ENCODE data around the gene NEURL1. TPM values are rescaled to one million over a fixed set of nuclear protein-coding genes. Genes with fewer than 3 reads are reported as not detected.

The NEURL1 gene
- total and polyA plus RNA-seq, 3 experiments from 2014 or later: 0.69 to 1.6 (median 1.5) TPM

- Histone ChIP-seq H3K27ac (ENCODE audit: low read depth, low read length) (no peak overlapping the region), H3K4me1 (ENCODE audit: insufficient read depth, low read length) (peaks cover 21% of the 10 kb centered on the region), H3K27me3 (ENCODE audit: insufficient read depth, low read length, poor library complexity, severe bottlenecking) (no peaks in the 10 kb centered on the region), H3K36me3 (ENCODE audit: insufficient read depth, low read length) (no peaks in the 10 kb centered on the region), H3K9me3 (ENCODE audit: low read length) (no peaks in the 10 kb centered on the region), H3K4me3 (ENCODE audit: low read length) (no peak overlapping the region)
- DNase-seq: no peak
- H3K9me3 Mint-ChIP-seq: peaks cover 0 to 2% (median 0%) of the 10 kb centered on the region in 5 donors
- CTCF ChIA-PET: interaction anchor here (1.9 kb wide), 1 partner anchor 15 kb away, joined by 6 read pairs; no protein-coding TSS in a partner anchor
- H3K27ac Mint-ChIP-seq: peak overlapping the region in 3 of 8 donors; percentile 32 to 65 (median 51)
- no peak overlapping the region for H3K4me3 Mint-ChIP-seq
- no peaks in the 10 kb centered on the region for H3K36me3 Mint-ChIP-seq
- H3K4me1 Mint-ChIP-seq: peaks cover 34 to 50% (median 35%) of the 10 kb centered on the region in 3 donors
- H3K27me3 Mint-ChIP-seq: no peaks in the 10 kb centered on the region
- POLR2A ChIA-PET: no interaction called here
Observed at GRCh38 chr10:103466734-103467133, 26.8 kb upstream of the NEURL1 start.

- POLR2A ChIA-PET: no interaction called here
Observed at GRCh38 chr10:103467406-103467805, 26.1 kb upstream of the NEURL1 start.

GRCh38 chr10:103469201-103469600, 24.3 kb upstream of the NEURL1 start:
- no peaks in the 10 kb centered on the region for H3K27me3 ChIP-seq (ENCODE audit: insufficient read depth, low read length, poor library complexity, severe bottlenecking)
- H3K9me3 Mint-ChIP-seq: no peaks in the 10 kb centered on the region
- no peak for DNase-seq
- H3K4me3 Mint-ChIP-seq: peak overlapping the region in 1 of 7 donors; percentile 24
- ChIA-PET CTCF (interaction anchor here (0.9 to 1.5 kb wide), 2 partner anchors 16 to 17 kb away, joined by 3 to 4 read pairs; partner anchors contain the start of gene CALHM2), POLR2A (interaction anchor here (4.5 kb wide), 1 partner anchor 18 kb away, joined by 25 read pairs; the partner anchor contains the start of gene CALHM2)
- H3K27ac Mint-ChIP-seq: peak overlapping the region in 7 of 8 donors; percentile 2 to 98 (median 85)
- no peak overlapping the region for H3K27ac ChIP-seq (ENCODE audit: low read depth, low read length)
- H3K4me1 ChIP-seq (ENCODE audit: insufficient read depth, low read length): peaks cover 31% of the 10 kb centered on the region
- no peaks in the 10 kb centered on the region for H3K9me3 ChIP-seq (ENCODE audit: low read length)
- peaks cover 45 to 66% (median 49%) of the 10 kb centered on the region in 3 donors for H3K4me1 Mint-ChIP-seq
- no peaks in the 10 kb centered on the region for H3K36me3 ChIP-seq (ENCODE audit: insufficient read depth, low read length)
- no peaks in the 10 kb centered on the region for H3K27me3 Mint-ChIP-seq
- peaks cover 0 to 2% (median 0%) of the 10 kb centered on the region in 3 donors for H3K36me3 Mint-ChIP-seq
- no peak overlapping the region for H3K4me3 ChIP-seq (ENCODE audit: low read length)

More at GRCh38 chr10:103467406-103467805, 26.1 kb upstream of the NEURL1 start:
- DNase-seq: no peak
- Mint-ChIP-seq H3K36me3 (no peaks in the 10 kb centered on the region), H3K27ac (peak overlapping the region in 6 of 8 donors; percentile 28 to 73 (median 56)), H3K9me3 (peaks cover 0 to 2% (median 0%) of the 10 kb centered on the region in 5 donors), H3K27me3 (no peaks in the 10 kb centered on the region), H3K4me1 (peaks cover 41 to 57% (median 42%) of the 10 kb centered on the region in 3 donors), H3K4me3 (no peak overlapping the region)
- Histone ChIP-seq H3K27ac (ENCODE audit: low read depth, low read length) (no peak overlapping the region), H3K4me1 (ENCODE audit: insufficient read depth, low read length) (peaks cover 27% of the 10 kb centered on the region), H3K9me3 (ENCODE audit: low read length) (no peaks in the 10 kb centered on the region), H3K36me3 (ENCODE audit: insufficient read depth, low read length) (no peaks in the 10 kb centered on the region), H3K27me3 (ENCODE audit: insufficient read depth, low read length, poor library complexity, severe bottlenecking) (no peaks in the 10 kb centered on the region), H3K4me3 (ENCODE audit: low read length) (no peak overlapping the region)
- CTCF ChIA-PET: no interaction called here

- H3K27ac ChIP-seq (ENCODE audit: low read depth, low read length): peak overlapping the region; percentile 36
- H3K4me3 Mint-ChIP-seq: peak overlapping the region; percentile 7 to 88 (median 80)
- H3K9me3 ChIP-seq (ENCODE audit: low read length): no peaks in the 10 kb centered on the region
- ChIA-PET POLR2A (interaction anchor here (4.5 kb wide), 1 partner anchor 20 kb away, joined by 25 read pairs; the partner anchor contains the start of gene CALHM2), CTCF (interaction anchor here (1.1 to 3.0 kb wide), 5 partner anchors 10 to 54 kb away, joined by 3 to 15 read pairs (median 9); partner anchors contain the start of gene CALHM2)
- no peaks in the 10 kb centered on the region for H3K27me3 Mint-ChIP-seq
- H3K27me3 ChIP-seq (ENCODE audit: insufficient read depth, low read length, poor library complexity, severe bottlenecking): no peaks in the 10 kb centered on the region
- peaks cover 45 to 73% (median 55%) of the 10 kb centered on the region in 3 donors for H3K4me1 Mint-ChIP-seq
- peak; percentile 50 to 91 (median 65) for DNase-seq
- H3K36me3 Mint-ChIP-seq: peaks cover 0 to 2% (median 0%) of the 10 kb centered on the region in 3 donors
- peak overlapping the region; percentile 78 to 98 (median 94) for H3K27ac Mint-ChIP-seq
- no peaks in the 10 kb centered on the region for H3K36me3 ChIP-seq (ENCODE audit: insufficient read depth, low read length)
- H3K9me3 Mint-ChIP-seq: no peaks in the 10 kb centered on the region
- H3K4me3 ChIP-seq (ENCODE audit: low read length): peak overlapping the region; percentile 37
- peaks cover 31% of the 10 kb centered on the region for H3K4me1 ChIP-seq (ENCODE audit: insufficient read depth, low read length)
Observed at GRCh38 chr10:103470761-103471653, 22.5 kb upstream of the NEURL1 start.

- CTCF ChIA-PET: interaction anchor here (1.1 to 3.0 kb wide), 4 partner anchors 9 to 55 kb away, joined by 3 to 15 read pairs (median 11); partner anchors contain the start of gene CALHM2
- Mint-ChIP-seq H3K9me3 (no peaks in the 10 kb centered on the region), H3K36me3 (peaks cover 0 to 2% (median 0%) of the 10 kb centered on the region in 3 donors), H3K27ac (peak overlapping the region; percentile 78 to 98 (median 94)), H3K4me3 (peak overlapping the region in 5 of 7 donors; percentile 77 to 88 (median 80)), H3K27me3 (no peaks in the 10 kb centered on the region), H3K4me1 (peaks cover 45 to 72% (median 55%) of the 10 kb centered on the region in 3 donors)
- H3K36me3 ChIP-seq (ENCODE audit: insufficient read depth, low read length): no peaks in the 10 kb centered on the region
- no peak overlapping the region for H3K27ac ChIP-seq (ENCODE audit: low read depth, low read length)
- no peaks in the 10 kb centered on the region for H3K27me3 ChIP-seq (ENCODE audit: insufficient read depth, low read length, poor library complexity, severe bottlenecking)
- no peaks in the 10 kb centered on the region for H3K9me3 ChIP-seq (ENCODE audit: low read length)
- peaks cover 31% of the 10 kb centered on the region for H3K4me1 ChIP-seq (ENCODE audit: insufficient read depth, low read length)
- POLR2A ChIA-PET: interaction anchor here (0.9 to 4.5 kb wide), 3 partner anchors 9 to 21 kb away, joined by 3 to 25 read pairs (median 5); partner anchors contain the start of gene CALHM2
- no peak for DNase-seq
- no peak overlapping the region for H3K4me3 ChIP-seq (ENCODE audit: low read length)
Observed at GRCh38 chr10:103472005-103472404, 21.5 kb upstream of the NEURL1 start.

GRCh38 chr10:103473261-103473671, 20.2 kb upstream of the NEURL1 start:
- peaks cover 31% of the 10 kb centered on the region for H3K4me1 ChIP-seq (ENCODE audit: insufficient read depth, low read length)
- H3K9me3 ChIP-seq (ENCODE audit: low read length): no peaks in the 10 kb centered on the region
- H3K27ac Mint-ChIP-seq: peak overlapping the region in 3 of 8 donors; percentile 17 to 93 (median 64)
- H3K4me3 Mint-ChIP-seq: peak overlapping the region in 1 of 7 donors; percentile 54
- no peak overlapping the region for H3K4me3 ChIP-seq (ENCODE audit: low read length)
- no peaks in the 10 kb centered on the region for H3K27me3 ChIP-seq (ENCODE audit: insufficient read depth, low read length, poor library complexity, severe bottlenecking)
- no peaks in the 10 kb centered on the region for H3K36me3 ChIP-seq (ENCODE audit: insufficient read depth, low read length)
- peaks cover 41 to 62% (median 50%) of the 10 kb centered on the region in 3 donors for H3K4me1 Mint-ChIP-seq
- ChIA-PET POLR2A (interaction anchor here (0.5 to 4.5 kb wide), 3 partner anchors 11 to 111 kb away, joined by 6 to 25 read pairs (median 8); partner anchors contain the start of gene CALHM2), CTCF (interaction anchor here (2.5 to 3.0 kb wide), 2 partner anchors 22 to 56 kb away, joined by 13 to 15 read pairs; partner anchors contain the start of gene CALHM2)
- H3K9me3 Mint-ChIP-seq: no peaks in the 10 kb centered on the region
- no peaks in the 10 kb centered on the region for H3K27me3 Mint-ChIP-seq
- H3K27ac ChIP-seq (ENCODE audit: low read depth, low read length): no peak overlapping the region
- no peak for DNase-seq
- H3K36me3 Mint-ChIP-seq: peaks cover 0 to 2% (median 0%) of the 10 kb centered on the region in 3 donors

- Mint-ChIP-seq H3K9me3 (no peaks in the 10 kb centered on the region), H3K36me3 (peaks cover 0 to 2% (median 0%) of the 10 kb centered on the region in 3 donors), H3K27me3 (no peaks in the 10 kb centered on the region), H3K4me3 (peak overlapping the region in 2 of 7 donors; percentile 8 to 34), H3K27ac (peak overlapping the region in 6 of 8 donors; percentile 0 to 96 (median 58)), H3K4me1 (peaks cover 41 to 58% (median 47%) of the 10 kb centered on the region in 3 donors)
- H3K36me3 ChIP-seq (ENCODE audit: insufficient read depth, low read length): no peaks in the 10 kb centered on the region
- H3K9me3 ChIP-seq (ENCODE audit: low read length): no peaks in the 10 kb centered on the region
- no peak overlapping the region for H3K27ac ChIP-seq (ENCODE audit: low read depth, low read length)
- CTCF ChIA-PET: interaction anchor here (4.1 kb wide), 1 partner anchor 22 kb away, joined by 30 read pairs; the partner anchor contains the start of gene CALHM2
- H3K4me3 ChIP-seq (ENCODE audit: low read length): no peak overlapping the region
- H3K4me1 ChIP-seq (ENCODE audit: insufficient read depth, low read length): peaks cover 31% of the 10 kb centered on the region
- no peak for DNase-seq
- H3K27me3 ChIP-seq (ENCODE audit: insufficient read depth, low read length, poor library complexity, severe bottlenecking): no peaks in the 10 kb centered on the region
- POLR2A ChIA-PET: no interaction called here
Observed at GRCh38 chr10:103474077-103474476, 19.4 kb upstream of the NEURL1 start.

All from CD8-positive, alpha-beta memory T cell (primary cell).